ENCODE data around the gene CMIP. TPM values are rescaled to one million over a fixed set of nuclear protein-coding genes. Genes with fewer than 3 reads are reported as not detected.

Gene CMIP
- total RNA-seq, 1 experiment from 2014 or later: 48.2 TPM

DNA sequence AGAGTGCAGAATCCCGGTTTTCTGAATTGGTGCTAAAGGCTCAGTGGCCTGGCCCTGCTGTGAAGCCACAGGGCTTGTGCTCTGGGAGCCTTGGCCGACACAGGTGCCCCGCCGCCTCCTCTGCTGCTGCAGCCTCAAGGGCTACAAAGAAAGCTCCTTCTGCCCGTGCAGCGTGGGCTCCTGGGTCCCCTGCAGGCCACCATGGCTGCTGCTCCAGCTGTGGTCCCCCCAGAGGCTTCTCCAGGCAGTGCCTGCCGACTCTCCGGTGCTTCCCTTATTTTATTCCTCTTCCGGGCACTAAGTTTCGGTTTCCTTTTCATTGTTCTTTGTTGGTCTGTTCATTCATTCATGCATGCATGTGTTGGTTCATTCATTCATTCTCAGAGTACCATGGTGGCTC is 53.1 kb downstream of the CMIP start:
- WGBS (ENCODE audit: extremely low coverage, insufficient read length, low lambda C conversion rate): no CpG with 5 or more reads among the region's 10 CpGs
- no peaks in the 10 kb centered on the region; the same call in 1 of the 2 replicates for H3K4me1 ChIP-seq (ENCODE audit: insufficient read depth, low read length)
- H3K4me2 ChIP-seq (ENCODE audit: insufficient read depth, insufficient read length, low read length): no peak overlapping the region
- no peak overlapping the region for H4K91ac ChIP-seq (ENCODE audit: insufficient read length, low read depth, low read length)
- no peaks in the 10 kb centered on the region for H3K27me3 Mint-ChIP-seq (ENCODE audit: low read depth)
- no peak overlapping the region for H3K18ac ChIP-seq (ENCODE audit: insufficient read length, low read depth, low read length)
- TF ChIP-seq, protein P1, sequence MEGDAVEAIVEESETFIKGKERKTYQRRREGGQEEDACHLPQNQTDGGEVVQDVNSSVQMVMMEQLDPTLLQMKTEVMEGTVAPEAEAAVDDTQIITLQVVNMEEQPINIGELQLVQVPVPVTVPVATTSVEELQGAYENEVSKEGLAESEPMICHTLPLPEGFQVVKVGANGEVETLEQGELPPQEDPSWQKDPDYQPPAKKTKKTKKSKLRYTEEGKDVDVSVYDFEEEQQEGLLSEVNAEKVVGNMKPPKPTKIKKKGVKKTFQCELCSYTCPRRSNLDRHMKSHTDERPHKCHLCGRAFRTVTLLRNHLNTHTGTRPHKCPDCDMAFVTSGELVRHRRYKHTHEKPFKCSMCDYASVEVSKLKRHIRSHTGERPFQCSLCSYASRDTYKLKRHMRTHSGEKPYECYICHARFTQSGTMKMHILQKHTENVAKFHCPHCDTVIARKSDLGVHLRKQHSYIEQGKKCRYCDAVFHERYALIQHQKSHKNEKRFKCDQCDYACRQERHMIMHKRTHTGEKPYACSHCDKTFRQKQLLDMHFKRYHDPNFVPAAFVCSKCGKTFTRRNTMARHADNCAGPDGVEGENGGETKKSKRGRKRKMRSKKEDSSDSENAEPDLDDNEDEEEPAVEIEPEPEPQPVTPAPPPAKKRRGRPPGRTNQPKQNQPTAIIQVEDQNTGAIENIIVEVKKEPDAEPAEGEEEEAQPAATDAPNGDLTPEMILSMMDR (conservative IDR thresholded peaks at IDR 0.05): peak; percentile 40; the same call in 2 of the 3 replicates
- H4K5ac ChIP-seq (ENCODE audit: insufficient read length, low read depth, low read length): no peak overlapping the region
- DNase-seq: no peak
- H2BK120ac ChIP-seq (ENCODE audit: low read depth, low read length, poor library complexity, severe bottlenecking): no peak overlapping the region
- H3K4me1 Mint-ChIP-seq: peaks cover 38 to 40% of the 10 kb centered on the region in 2 experiments
- no peak overlapping the region for H2AFZ ChIP-seq (ENCODE audit: low read length)
- H4K20me1 ChIP-seq (ENCODE audit: control insufficient read depth, insufficient read depth, insufficient read length): no peaks in the 10 kb centered on the region
- H2AK5ac ChIP-seq (ENCODE audit: insufficient read length, low read length): no peak overlapping the region
- H3K27ac ChIP-seq (ENCODE audit: insufficient read length, low read depth, low read length): no peak overlapping the region
- H3K27me3 ChIP-seq (ENCODE audit: insufficient read depth, low read length): no peaks in the 10 kb centered on the region
- no peaks in the 10 kb centered on the region; a peak in 1 of 5 replicates for H3K9me3 Mint-ChIP-seq
- no peak overlapping the region for H3K23ac ChIP-seq (ENCODE audit: insufficient read length, low read depth, low read length)
- H3K36me3 Mint-ChIP-seq (ENCODE audit: insufficient read depth in 1 of 3, low read depth in 3 of 3): peaks cover 0 to 4% (median 0%) of the 10 kb centered on the region in 3 experiments; a peak in 2 of 7 replicates
- H3K79me1 ChIP-seq (ENCODE audit: insufficient read depth, low read depth, low read length, poor library complexity, severe bottlenecking): peaks cover 4% of the 10 kb centered on the region
- no peak overlapping the region for H2BK12ac ChIP-seq (ENCODE audit: insufficient read length, low read depth, low read length)
- H2BK5ac ChIP-seq (ENCODE audit: insufficient read length, low read length): no peak overlapping the region
- H4K8ac ChIP-seq (replicated peaks; ENCODE audit: insufficient read length, low read depth, low read length): no peak overlapping the region
- no peak overlapping the region for H3K14ac ChIP-seq (ENCODE audit: insufficient read depth, low read length)
- no peak overlapping the region for H3T11ph ChIP-seq (ENCODE audit: low read length)
- peaks cover 2% of the 10 kb centered on the region; the same call in 1 of the 2 replicates for H3K79me2 ChIP-seq (ENCODE audit: insufficient read depth, low read length)
- peak overlapping the region in 2 of 3 experiments; percentile 64; a peak in 1 of 7 replicates for H3K27ac Mint-ChIP-seq
- no peak overlapping the region for H2BK20ac ChIP-seq (ENCODE audit: low read depth, low read length, poor library complexity, severe bottlenecking)
- no peak overlapping the region for H3K4ac ChIP-seq (ENCODE audit: low read depth, low read length)
- H3K23me2 ChIP-seq (ENCODE audit: insufficient read length, low read depth, low read length, poor library complexity, severe bottlenecking): no peaks in the 10 kb centered on the region
- no peak overlapping the region for H3K56ac ChIP-seq (ENCODE audit: insufficient read length, low read depth, low read length)
- no peaks in the 10 kb centered on the region for H3K9me3 ChIP-seq (ENCODE audit: control insufficient read depth, low read depth, low read length)
- no peak overlapping the region for H2BK15ac ChIP-seq (ENCODE audit: low read depth, low read length)
- H3K9ac ChIP-seq (ENCODE audit: extremely low read depth, insufficient read length, low read length): no peak overlapping the region
- H3K4me3 Mint-ChIP-seq: no peak overlapping the region

All from H9 (cell line).